Epithelial cell of proximal tubule (primary cell): Measurements from ENCODE around the gene CLEC4A. TPM values are rescaled to one million over a fixed set of nuclear protein-coding genes. Genes with fewer than 3 reads are reported as not detected.
A peak's percentile ranks its signal among the peaks of the same experiment; 100 is the strongest.
"Not testable (repeated sequence)": the region's sequence is repeated elsewhere in the genome, so short reads cannot be mapped to it uniquely, and the experiment has no call there.

ENCODE experiments used
- DNase-seq: peaks from one replicate; pipeline ENCODE4 v3.0.0-alpha.2; 2011; ENCODE audit warnings: low read depth
- H3K4me3 ChIP-seq: 2 replicates; pipeline ENCODE4 v1.5.1; 2011; ENCODE audit warnings: low read depth, mild to moderate bottlenecking, low read length
- total RNA-seq: library from RNA; depleted of rRNA; stranded (reverse); fragments of >200 nt; gene quantifications from 2 replicates; pipeline ENCODE4 v1.2.3, GENCODE V29; 2015
- TF ChIP-seq, protein P1 (sequence below): conservative IDR thresholded peaks from 2 replicates; pipeline ENCODE4 v1.5.1; 2012; ENCODE audit warnings: low read depth, mild to moderate bottlenecking, low read length

Gene CLEC4A
- total RNA-seq, 1 donor from 2014 or later, result not detected

DNA sequence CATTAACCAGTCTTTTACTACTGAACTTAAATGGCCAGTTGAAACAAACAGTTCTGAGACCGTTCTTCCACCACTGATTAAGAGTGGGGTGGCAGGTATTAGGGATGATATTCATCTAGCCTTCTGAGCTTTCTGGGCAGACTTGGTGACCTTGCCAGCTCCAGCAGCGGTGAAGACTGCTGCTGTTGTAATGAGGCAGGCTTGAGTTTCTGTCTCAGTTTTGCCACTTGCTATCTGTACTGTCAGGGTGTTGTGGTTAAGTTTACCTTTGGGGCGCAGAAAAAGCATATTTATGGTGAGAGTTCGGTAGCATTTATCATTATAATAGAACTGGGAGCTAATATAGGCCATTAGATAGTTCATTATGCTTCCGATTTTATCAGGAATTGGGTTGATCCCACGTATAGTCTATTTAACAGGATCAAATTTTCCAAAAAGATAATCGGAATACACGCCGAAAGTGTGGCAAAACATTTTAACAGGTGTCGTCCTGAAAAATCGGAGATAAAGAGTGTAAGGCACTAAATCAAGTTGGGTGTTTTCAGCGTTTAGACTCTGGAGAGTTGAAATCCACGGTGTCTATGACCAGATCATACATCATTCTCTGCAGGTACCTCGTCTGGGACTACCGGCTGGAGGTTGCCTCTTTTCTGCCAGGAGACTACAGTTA lies 42.0 kb upstream of the CLEC4A start:
- no peak for DNase-seq
- TF ChIP-seq, protein P1, sequence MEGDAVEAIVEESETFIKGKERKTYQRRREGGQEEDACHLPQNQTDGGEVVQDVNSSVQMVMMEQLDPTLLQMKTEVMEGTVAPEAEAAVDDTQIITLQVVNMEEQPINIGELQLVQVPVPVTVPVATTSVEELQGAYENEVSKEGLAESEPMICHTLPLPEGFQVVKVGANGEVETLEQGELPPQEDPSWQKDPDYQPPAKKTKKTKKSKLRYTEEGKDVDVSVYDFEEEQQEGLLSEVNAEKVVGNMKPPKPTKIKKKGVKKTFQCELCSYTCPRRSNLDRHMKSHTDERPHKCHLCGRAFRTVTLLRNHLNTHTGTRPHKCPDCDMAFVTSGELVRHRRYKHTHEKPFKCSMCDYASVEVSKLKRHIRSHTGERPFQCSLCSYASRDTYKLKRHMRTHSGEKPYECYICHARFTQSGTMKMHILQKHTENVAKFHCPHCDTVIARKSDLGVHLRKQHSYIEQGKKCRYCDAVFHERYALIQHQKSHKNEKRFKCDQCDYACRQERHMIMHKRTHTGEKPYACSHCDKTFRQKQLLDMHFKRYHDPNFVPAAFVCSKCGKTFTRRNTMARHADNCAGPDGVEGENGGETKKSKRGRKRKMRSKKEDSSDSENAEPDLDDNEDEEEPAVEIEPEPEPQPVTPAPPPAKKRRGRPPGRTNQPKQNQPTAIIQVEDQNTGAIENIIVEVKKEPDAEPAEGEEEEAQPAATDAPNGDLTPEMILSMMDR, result no peak
- H3K4me3 ChIP-seq, result peak overlapping the region; percentile 75

DNA sequence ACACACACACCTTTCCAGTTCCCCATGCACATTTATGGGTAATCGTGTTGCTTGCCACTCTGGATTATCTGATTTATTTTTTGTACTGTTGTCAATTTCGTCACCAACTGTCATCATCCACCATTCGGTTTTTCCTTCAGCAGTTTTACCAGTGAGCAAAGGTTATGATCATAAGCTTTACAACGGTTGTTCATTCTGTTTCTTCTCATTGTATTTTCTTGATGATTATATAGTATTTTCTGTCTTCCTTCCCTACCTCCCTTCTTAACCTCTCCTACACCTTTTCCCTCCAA lies 40.7 kb upstream of the CLEC4A start:
- H3K4me3 ChIP-seq, result peak overlapping the region; percentile 75
- DNase-seq, result no peak
- TF ChIP-seq, protein P1, result no peak

DNA sequence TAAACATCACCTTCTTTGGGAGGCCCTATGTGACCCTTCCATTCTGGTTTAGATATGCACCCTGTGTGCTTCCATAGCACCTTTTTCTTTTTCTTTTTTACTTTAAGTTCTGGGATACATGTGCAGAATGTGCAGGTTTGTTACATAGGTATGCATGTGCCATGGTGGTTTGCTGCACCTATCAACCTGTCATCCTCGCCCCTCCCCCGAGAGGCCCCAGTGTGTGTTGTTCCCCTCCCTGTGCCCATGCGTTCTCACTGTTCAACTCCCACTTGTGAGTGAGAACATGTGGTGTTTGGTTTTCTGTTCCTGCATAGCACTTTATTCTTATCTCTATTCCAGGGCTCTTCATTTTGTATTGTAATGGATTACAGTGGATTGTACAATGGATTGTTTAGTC lies 39.1 kb upstream of the CLEC4A start:
- not testable (repeated sequence) for H3K4me3 ChIP-seq, DNase-seq

DNA sequence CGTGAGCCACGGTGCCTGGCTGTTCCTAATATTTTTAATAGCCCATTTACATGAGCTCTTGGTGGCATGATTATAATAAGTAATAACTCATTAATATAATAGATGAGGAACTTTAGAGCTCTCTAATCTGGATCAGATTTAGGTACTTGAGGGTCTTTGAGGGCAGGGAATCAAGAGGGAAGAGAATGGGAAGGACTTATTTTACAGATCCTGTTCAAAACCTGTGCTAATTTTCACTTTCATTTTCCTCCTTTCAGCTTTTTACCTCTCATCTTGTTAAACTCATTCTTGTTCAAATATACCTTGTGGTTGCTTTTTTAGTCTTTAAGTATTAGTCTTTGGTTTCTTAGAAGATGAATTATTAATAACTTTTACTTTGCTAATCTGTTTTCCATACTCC lies 35.8 kb upstream of the CLEC4A start:
- no peak overlapping the region for H3K4me3 ChIP-seq
- no peak for DNase-seq
- TF ChIP-seq, protein P1, result no peak

DNA sequence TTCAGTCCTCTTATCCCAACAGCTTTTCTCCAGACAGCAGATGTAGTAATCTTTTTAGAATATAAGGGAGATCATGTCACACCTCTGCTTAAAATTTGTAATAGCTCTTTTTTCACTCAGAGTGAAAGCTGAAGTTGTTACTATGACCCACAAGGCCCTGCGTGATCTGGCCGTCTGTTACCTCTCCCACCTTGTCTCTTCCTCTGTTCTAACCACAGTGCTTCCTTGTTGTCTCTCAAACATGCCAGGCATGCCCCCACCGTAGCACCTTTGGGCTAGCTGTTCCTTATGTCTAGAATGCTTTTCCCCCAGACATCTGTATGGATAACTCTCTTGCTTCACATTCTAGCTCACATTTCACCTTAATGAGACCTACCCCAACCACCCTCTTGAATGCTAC lies 34.8 kb upstream of the CLEC4A start:
- no peak for DNase-seq
- H3K4me3 ChIP-seq, result no peak overlapping the region
- TF ChIP-seq, protein P1, result no peak

DNA sequence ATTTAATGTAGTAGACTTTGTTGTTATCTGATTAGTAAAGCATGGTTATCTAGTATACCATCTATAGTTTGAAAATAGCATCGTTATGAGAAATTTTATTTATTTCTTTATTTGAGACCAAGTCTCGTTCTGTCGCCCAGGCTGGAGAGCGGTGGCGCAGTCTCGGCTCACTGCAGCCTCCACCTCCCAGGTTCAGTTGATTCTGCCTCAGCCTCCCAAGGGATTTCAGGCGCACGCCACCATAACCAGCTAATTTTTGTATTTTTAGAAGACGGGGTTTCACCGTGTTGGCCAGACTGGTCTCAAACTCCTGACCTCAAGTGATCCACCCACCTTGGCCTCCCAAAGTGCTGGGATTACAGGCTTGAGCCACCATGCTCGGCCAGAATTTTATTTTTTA lies 34.1 kb upstream of the CLEC4A start:
- not testable (repeated sequence) for DNase-seq, H3K4me3 ChIP-seq

DNA sequence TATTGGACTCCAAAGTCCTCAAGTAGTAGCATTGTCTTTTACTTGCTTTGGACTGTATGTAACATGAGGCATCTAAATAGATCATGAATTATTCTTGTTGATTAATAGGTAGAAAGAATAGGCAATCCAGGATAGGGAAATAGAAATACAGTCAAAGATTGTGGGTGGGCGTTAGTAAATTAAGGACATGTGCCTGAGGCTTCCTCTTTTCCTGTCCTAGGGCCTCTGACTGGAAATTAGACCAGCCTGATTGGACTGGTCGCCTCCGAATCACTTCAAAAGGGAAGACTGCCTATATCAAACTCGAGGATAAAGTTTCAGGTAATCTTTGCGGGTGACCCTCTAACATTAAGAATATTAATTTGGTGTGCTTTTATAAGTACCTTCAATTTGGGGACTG lies 33.7 kb upstream of the CLEC4A start:
- no peak overlapping the region for H3K4me3 ChIP-seq
- TF ChIP-seq, protein P1, result no peak
- no peak for DNase-seq

DNA sequence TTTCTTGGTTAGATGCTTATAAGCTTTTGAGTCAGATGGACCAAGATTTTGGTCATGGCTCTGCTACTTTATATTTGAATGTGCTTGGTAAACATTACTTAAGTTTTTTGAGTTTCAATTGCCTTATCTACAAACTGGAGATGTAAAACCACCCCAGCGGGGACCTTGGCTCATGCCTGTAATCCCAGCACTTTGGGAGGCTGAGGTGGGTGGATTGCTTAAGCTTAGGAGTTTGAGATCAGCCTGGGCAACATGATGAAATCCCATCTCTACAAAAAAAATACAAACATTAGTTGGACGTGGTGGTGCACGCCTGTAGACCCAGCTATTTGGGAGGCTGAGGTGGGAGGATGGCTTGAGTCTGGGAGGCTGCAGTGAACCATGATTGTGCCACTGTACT lies 30.1 kb upstream of the CLEC4A start:
- no peak overlapping the region for H3K4me3 ChIP-seq
- TF ChIP-seq, protein P1, result no peak
- no peak for DNase-seq
